Prostate gland (tissue), 2 donors: ENCODE measurements around the gene PTPRJ. TPM values are rescaled to one million over a fixed set of nuclear protein-coding genes. Genes with fewer than 3 reads are reported as not detected.
"Not testable (repeated sequence)": the region's sequence is repeated elsewhere in the genome, so short reads cannot be mapped to it uniquely, and the experiment has no call there.

ENCODE experiments used
- DNase-seq: peaks from one replicate; pipeline ENCODE4 v3.0.0-alpha.2; 2019; ENCODE audit warnings: low spot score
- H3K27ac ChIP-seq, 2 donors: fragments of 200-600 bp; sonication (generic); 2 replicates each; pipeline ENCODE4 v1.5.1; 2017 to 2019
- H3K27me3 ChIP-seq: fragments of 200-600 bp; sonication (generic); replicated peaks from 2 replicates; pipeline ENCODE4 v1.5.1; 2019; ENCODE audit not compliant: insufficient read depth
- H3K36me3 ChIP-seq, 2 donors: fragments of 200-600 bp; sonication (generic); 1 replicate in 1 of 2; 2 replicates in 1 of 2; pipeline versions ENCODE4 v1.5.1 to v1.8.1; 2017 to 2019
- H3K4me1 ChIP-seq: fragments of 200-600 bp; sonication (generic); replicated peaks from 2 replicates; pipeline ENCODE4 v1.5.1; 2019
- H3K4me3 ChIP-seq, 2 donors: fragments of 200-600 bp; sonication (generic); 2 replicates each; pipeline ENCODE4 v1.5.1; 2017 to 2019
- H3K9me3 ChIP-seq: fragments of 200-600 bp; sonication (generic); 2 replicates; pipeline ENCODE4 v1.5.1; 2017
- POLR2A ChIP-seq: fragments of 450-650 bp; IDR thresholded peaks from one replicate; pipeline ENCODE4 v1.6.1; 2016; ENCODE audit warnings: antibody characterized with exemption, mild to moderate bottlenecking
- POLR2AphosphoS5 ChIP-seq: sonication (generic); formaldehyde crosslinking; IDR thresholded peaks from one replicate; pipeline ENCODE4 v1.6.1; 2017; ENCODE audit warnings: antibody characterized with exemption
- WGBS: methylation state at CpG from one replicate; pipeline ENCODE4 v1.1.5; 2018; 5-methylcytosine and 5-hydroxymethylcytosine counted together
- intact Hi-C: fragments of 100-400 bp; cut with DNase I; formaldehyde crosslinking; loops from one replicate; pipeline ENCODE4 v1.14.2; 2022
- total RNA-seq, 2 donors: library from RNA; depleted of rRNA; stranded (reverse); fragments of >200 nt; gene quantifications; one replicate each; pipeline ENCODE4 v1.1.0, GENCODE V29; 2016
- TF ChIP-seq, protein P1 (sequence below), 4 experiments: fragments of 200-600 bp in 2 of 4; fragments of 450-650 bp in 2 of 4; sonication (generic) in 2 of 4; IDR thresholded peaks; 1 replicate in 3 of 4; 2 replicates in 1 of 4; pipeline ENCODE4 v1.5.1; 2016 to 2019; ENCODE audit warnings: antibody characterized with exemption in 4 of 4, mild to moderate bottlenecking in 2 of 4, moderate library complexity in 2 of 4

PTPRJ gene
- total RNA-seq, 2 donors from 2014 or later: 24.9 to 48.0 TPM

DNA sequence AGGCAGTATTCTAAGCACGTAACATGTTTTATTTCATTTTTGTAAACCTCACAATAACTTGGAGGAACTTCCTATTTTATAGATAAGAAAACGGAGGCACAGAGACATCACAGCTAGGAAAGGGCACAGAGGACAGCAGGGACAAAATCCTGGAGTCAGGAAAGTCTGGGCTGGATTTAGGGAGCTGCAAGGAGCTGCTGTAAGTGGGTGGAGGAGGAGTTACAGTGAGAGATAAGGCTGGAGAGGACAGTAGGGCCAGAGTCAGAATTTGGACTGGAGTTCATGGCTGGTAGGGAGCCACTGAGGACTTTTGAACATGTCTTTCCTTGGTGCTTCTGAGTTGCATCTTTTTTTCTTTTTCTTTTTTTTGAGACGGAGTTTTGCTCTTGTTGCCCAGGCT lies 32.2 kb upstream of the PTPRJ start:
- H3K27me3 ChIP-seq: no peaks in the 10 kb centered on the region
- H3K27ac ChIP-seq: no peak overlapping the region
- no peak for TF ChIP-seq POLR2A
- TF ChIP-seq, protein P1, sequence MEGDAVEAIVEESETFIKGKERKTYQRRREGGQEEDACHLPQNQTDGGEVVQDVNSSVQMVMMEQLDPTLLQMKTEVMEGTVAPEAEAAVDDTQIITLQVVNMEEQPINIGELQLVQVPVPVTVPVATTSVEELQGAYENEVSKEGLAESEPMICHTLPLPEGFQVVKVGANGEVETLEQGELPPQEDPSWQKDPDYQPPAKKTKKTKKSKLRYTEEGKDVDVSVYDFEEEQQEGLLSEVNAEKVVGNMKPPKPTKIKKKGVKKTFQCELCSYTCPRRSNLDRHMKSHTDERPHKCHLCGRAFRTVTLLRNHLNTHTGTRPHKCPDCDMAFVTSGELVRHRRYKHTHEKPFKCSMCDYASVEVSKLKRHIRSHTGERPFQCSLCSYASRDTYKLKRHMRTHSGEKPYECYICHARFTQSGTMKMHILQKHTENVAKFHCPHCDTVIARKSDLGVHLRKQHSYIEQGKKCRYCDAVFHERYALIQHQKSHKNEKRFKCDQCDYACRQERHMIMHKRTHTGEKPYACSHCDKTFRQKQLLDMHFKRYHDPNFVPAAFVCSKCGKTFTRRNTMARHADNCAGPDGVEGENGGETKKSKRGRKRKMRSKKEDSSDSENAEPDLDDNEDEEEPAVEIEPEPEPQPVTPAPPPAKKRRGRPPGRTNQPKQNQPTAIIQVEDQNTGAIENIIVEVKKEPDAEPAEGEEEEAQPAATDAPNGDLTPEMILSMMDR (IDR thresholded peaks at IDR 0.05): no peak
- DNase-seq: no peak
- 71% methylated on average over 3 of the region's 3 CpGs for WGBS
- no peaks in the 10 kb centered on the region for H3K36me3 ChIP-seq
- no peak overlapping the region for H3K4me3 ChIP-seq
- intact Hi-C loops: no loop called here
- no peaks in the 10 kb centered on the region for H3K4me1 ChIP-seq
- no peaks in the 10 kb centered on the region for H3K9me3 ChIP-seq

DNA sequence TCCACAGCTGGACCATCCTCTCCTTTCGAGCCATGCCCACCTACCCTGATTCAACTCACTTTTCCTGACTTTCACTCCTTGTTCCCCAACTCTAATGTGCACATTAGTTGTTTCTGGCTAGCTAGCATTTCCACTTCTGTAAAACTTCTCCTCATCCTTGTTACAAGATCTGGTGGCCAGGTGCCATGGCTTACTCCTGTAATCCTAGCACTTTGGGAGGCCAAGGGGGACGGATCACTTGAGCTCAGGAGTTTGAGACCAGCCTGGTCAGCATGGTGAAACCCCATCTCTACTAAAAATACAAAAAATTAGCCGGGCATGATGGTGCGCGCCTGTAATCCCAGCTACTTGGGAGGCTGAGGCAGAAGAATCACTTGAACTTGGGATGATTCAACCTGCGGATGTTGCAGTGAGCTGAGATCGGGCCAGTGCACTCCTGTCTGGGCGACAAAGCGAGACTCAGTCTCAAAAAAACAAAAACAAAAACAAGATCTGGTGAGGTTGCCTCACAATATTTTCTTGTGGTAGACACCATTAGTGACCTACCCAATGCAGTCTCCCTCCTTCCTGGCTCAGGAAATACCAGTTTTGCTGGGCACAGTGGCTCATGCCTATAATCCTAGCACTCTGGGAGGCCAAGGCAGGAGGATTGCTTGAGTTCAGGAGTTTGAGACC lies 31.2 kb upstream of the PTPRJ start:
- H3K27ac ChIP-seq, H3K4me1 ChIP-seq, DNase-seq, H3K9me3 ChIP-seq, H3K27me3 ChIP-seq, H3K4me3 ChIP-seq, intact Hi-C loops, H3K36me3 ChIP-seq: not testable (repeated sequence)
- 83% methylated on average over 9 of the region's 9 CpGs for WGBS

DNA sequence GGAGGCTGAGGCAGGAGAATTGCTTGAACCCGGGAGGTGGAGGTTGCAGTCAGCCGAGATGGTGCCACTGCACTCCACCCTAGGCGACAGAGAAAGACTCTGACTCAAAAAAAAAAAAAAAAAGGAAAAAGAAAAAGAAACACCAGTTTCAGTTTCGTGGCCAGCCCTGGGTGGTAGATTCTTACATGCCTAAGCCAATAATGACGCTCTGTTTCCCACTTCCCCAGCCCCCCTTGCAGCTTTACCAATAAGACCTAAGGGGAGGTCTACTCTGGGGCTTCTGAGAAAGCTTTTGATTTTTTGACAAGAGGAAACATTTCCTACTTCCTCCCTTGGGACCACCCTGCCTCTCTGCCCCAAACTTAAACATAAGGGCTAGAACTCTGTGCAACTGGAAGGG lies 30.0 kb upstream of the PTPRJ start:
- Histone ChIP-seq H3K4me3 (no peak overlapping the region), H3K27ac (no peak overlapping the region), H3K27me3 (no peaks in the 10 kb centered on the region), H3K36me3 (no peaks in the 10 kb centered on the region), H3K9me3 (no peaks in the 10 kb centered on the region), H3K4me1 (no peaks in the 10 kb centered on the region)
- DNase-seq: no peak
- intact Hi-C loops: no loop called here
- no peak for TF ChIP-seq POLR2AphosphoS5
- TF ChIP-seq, protein P1 (IDR thresholded peaks at IDR 0.05): no peak
- no peak for TF ChIP-seq POLR2A
- 83% methylated on average over 5 of the region's 5 CpGs for WGBS

DNA sequence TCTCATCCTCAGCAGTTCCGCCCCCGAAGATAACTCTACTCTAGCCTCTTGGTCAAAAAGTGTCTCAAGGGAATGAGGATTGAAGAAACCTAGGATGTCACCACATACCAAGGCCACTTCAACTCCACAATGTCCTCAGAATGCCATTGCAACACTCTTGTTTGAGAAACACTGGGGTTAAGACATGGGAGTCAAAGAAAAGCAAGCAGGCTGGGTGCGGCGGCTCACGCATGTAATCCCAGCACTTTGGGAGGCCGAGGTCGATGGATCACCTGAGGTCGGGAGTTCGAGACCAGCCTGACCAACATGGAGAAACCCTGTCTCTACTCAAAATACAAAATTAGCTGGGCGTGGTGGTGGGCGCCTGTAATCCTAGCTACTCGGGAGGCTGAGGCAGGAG lies 28.9 kb upstream of the PTPRJ start:
- DNase-seq, intact Hi-C loops, H3K4me3 ChIP-seq, H3K4me1 ChIP-seq, H3K36me3 ChIP-seq, H3K27ac ChIP-seq, H3K9me3 ChIP-seq, H3K27me3 ChIP-seq: not testable (repeated sequence)
- WGBS: 98% methylated on average over 12 of the region's 12 CpGs

DNA sequence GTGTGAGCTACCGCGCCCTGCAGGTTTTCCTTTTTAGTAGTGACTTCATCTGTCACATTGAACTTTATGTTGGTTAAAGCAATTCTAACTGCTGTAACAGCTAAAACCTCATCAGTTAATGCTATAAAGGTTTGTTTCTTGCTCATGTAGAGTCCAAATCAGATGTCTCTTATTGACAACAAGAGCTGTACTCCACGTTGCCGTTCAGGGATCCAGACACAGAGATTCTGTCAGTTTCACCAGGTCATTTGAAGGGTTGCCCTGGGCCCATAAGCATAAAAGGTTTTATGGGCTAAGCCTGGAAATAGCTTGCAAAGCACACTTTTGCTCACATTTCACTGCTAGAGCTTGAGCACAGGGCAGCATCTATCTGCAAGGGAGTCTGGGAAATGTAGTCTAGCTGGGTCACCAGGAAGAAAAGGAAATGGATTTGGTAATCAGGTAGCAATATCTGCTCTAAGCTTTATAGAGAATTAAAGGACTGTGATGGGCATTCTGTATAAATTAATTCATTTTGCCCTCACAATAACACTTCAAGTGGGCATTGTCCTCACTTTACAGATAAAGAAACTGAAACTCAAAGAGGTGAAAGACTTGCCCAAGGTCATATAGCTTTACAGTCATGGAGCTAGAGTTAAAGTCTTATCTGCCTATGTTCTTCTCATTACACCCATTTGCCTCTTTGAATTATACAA lies 25.2 kb upstream of the PTPRJ start:
- DNase-seq: no peak
- H3K36me3 ChIP-seq: no peaks in the 10 kb centered on the region
- H3K4me1 ChIP-seq: no peaks in the 10 kb centered on the region
- H3K9me3 ChIP-seq: no peaks in the 10 kb centered on the region
- no peaks in the 10 kb centered on the region for H3K27me3 ChIP-seq
- WGBS: 74% methylated on average over 4 of the region's 4 CpGs
- intact Hi-C loops: no loop called here
- no peak overlapping the region for H3K27ac ChIP-seq
- no peak overlapping the region for H3K4me3 ChIP-seq
- TF ChIP-seq, protein P1 (IDR thresholded peaks at IDR 0.05): no peak
- TF ChIP-seq POLR2AphosphoS5: no peak
- no peak for TF ChIP-seq POLR2A

DNA sequence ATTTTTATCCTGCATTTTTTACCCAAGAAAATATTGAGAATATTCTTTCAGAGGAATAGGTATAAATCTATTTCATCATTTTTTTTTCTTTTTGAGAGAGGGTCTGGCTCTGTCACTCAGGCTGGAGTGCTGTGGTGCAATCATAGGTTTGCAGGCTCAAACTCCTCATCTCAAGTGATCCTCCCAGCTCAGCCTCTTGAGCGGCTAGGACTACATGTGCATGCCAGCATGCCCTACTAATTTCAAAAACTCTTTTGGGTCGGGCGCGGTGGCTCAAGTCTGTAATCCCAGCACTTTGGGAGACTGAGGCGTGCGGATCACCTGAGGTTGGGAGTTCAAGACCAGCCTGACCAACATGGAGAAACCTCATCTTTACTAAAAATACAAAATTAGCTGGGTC lies 20.3 kb upstream of the PTPRJ start:
- no peak for DNase-seq
- Histone ChIP-seq H3K27ac (no peak overlapping the region), H3K27me3 (no peaks in the 10 kb centered on the region), H3K9me3 (no peaks in the 10 kb centered on the region), H3K36me3 (no peaks in the 10 kb centered on the region), H3K4me1 (no peaks in the 10 kb centered on the region), H3K4me3 (no peak overlapping the region)
- intact Hi-C loops: no loop called here
- WGBS: 98% methylated on average over 6 of the region's 6 CpGs
- TF ChIP-seq POLR2AphosphoS5: no peak
- TF ChIP-seq, protein P1 (IDR thresholded peaks at IDR 0.05): no peak
- no peak for TF ChIP-seq POLR2A
